GM19099 (cell line): ENCODE measurements around the gene RANBP1.

ENCODE experiments used
- POLR2A ChIP-seq: IDR thresholded peaks from 3 replicates; pipeline ENCODE4 v1.6.1; 2011; ENCODE audit warnings: low read depth; ENCODE audit not compliant: insufficient read length; ENCODE audit errors: extremely low read depth

RANBP1 gene

GRCh38 chr22:20169253-20169822, 53.4 kb downstream of the RANBP1 start:
- no peak for TF ChIP-seq POLR2A

- no peak for TF ChIP-seq POLR2A
Measured at GRCh38 chr22:20170170-20170569, 54.3 kb downstream of the RANBP1 start.

- no peak for TF ChIP-seq POLR2A
Measured at GRCh38 chr22:20171288-20172140, 55.6 kb downstream of the RANBP1 start.

GRCh38 chr22:20172141-20172613, 56.3 kb downstream of the RANBP1 start:
- no peak for TF ChIP-seq POLR2A

GRCh38 chr22:20173246-20173645, 57.3 kb downstream of the RANBP1 start:
- no peak for TF ChIP-seq POLR2A

GRCh38 chr22:20173772-20174171, 57.9 kb downstream of the RANBP1 start:
- no peak for TF ChIP-seq POLR2A

GRCh38 chr22:20174785-20175596, 59.1 kb downstream of the RANBP1 start:
- TF ChIP-seq POLR2A: no peak

- TF ChIP-seq POLR2A: no peak
Measured at GRCh38 chr22:20175597-20175900, 59.6 kb downstream of the RANBP1 start.

GRCh38 chr22:20176421-20177085, 60.6 kb downstream of the RANBP1 start:
- no peak for TF ChIP-seq POLR2A
